Fibroblast of lung (primary cell): ENCODE data around the gene PSG4.
"Not testable (repeated sequence)": the region's sequence is repeated elsewhere in the genome, so short reads cannot be mapped to it uniquely, and the experiment has no call there.

Source experiments
- EZH2 ChIP-seq: IDR thresholded peaks from 2 replicates; pipeline ENCODE4 v1.5.1; 2012; ENCODE audit warnings: low read length, control low read depth, mild to moderate bottlenecking; ENCODE audit errors: missing control alignments
- TF ChIP-seq, protein P1 (sequence below), 2 donors: IDR thresholded peaks in 1 of 2; conservative IDR thresholded peaks in 1 of 2; 1 replicate in 1 of 2; 2 replicates in 1 of 2; pipeline ENCODE4 v1.5.1; 2011 to 2012; ENCODE audit warnings: low read length in 2 of 2, control low read depth in 1 of 2, inconsistent platforms in 1 of 2, low read depth in 1 of 2, mild to moderate bottlenecking in 1 of 2

DNA sequence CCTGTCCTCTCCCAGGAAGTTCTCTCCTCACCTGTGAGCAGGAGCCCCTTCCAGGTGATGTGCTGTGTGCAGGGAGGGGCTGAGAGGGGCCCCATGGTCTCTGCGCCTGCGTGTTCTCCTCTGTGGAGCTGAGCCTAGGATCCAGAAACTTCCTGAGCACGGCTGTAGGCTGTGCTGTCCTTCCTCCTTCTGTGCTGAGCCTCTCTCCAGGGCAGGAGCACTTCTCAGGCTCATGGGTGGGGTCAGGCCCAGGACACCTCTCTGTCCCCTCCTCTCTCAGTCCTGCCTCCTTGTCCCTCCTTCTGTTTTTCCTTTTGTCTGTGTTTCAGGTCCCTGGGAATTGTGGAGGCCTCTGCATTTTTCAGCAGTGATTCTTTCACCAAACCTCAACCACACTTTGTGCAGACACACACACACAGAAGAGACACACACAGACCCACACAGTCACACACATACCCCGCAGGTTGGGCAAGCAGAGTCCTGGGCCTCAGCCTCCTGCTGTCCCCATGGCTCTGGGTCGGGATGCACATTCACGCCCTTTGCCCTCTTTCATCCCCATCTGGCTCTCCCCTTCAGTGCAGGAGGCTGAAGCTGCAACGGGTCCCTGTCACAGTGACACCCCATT lies 19.0 kb downstream of the PSG4 start, which contains the start of gene PSG5:
- TF ChIP-seq, protein P1, sequence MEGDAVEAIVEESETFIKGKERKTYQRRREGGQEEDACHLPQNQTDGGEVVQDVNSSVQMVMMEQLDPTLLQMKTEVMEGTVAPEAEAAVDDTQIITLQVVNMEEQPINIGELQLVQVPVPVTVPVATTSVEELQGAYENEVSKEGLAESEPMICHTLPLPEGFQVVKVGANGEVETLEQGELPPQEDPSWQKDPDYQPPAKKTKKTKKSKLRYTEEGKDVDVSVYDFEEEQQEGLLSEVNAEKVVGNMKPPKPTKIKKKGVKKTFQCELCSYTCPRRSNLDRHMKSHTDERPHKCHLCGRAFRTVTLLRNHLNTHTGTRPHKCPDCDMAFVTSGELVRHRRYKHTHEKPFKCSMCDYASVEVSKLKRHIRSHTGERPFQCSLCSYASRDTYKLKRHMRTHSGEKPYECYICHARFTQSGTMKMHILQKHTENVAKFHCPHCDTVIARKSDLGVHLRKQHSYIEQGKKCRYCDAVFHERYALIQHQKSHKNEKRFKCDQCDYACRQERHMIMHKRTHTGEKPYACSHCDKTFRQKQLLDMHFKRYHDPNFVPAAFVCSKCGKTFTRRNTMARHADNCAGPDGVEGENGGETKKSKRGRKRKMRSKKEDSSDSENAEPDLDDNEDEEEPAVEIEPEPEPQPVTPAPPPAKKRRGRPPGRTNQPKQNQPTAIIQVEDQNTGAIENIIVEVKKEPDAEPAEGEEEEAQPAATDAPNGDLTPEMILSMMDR (conservative IDR thresholded peaks at IDR 0.05 in 1 of 2, IDR thresholded peaks at IDR 0.05 in 1 of 2; ENCODE audit: low read depth in 1 of 2, low read length in 2 of 2) = not testable (repeated sequence)
- TF ChIP-seq EZH2 = not testable (repeated sequence)
